ENCODE results near the gene SMTNL2.
"Not testable (repeated sequence)": the region's sequence is repeated elsewhere in the genome, so short reads cannot be mapped to it uniquely, and the experiment has no call there.

Gene SMTNL2

GRCh38 chr17:4638766-4639165 is 54.4 kb downstream of the SMTNL2 start:
- DNase-seq, result not testable (repeated sequence)

GRCh38 chr17:4639301-4640059 is 55.2 kb downstream of the SMTNL2 start:
- DNase-seq, result not testable (repeated sequence)

- DNase-seq, result not testable (repeated sequence)
Measured at GRCh38 chr17:4640569-4641188, 56.4 kb downstream of the SMTNL2 start.

GRCh38 chr17:4641297-4642195 is 57.2 kb downstream of the SMTNL2 start, which contains the start of gene ALOX15:
ALOX15 (minus strand) TSS chr17:4641678; CDS start chr17:4641651, 27 bp downstream.
- DNase-seq, result no peak

- DNase-seq, result no peak
Measured at GRCh38 chr17:4642286-4642685, 58.0 kb downstream of the SMTNL2 start.

GRCh38 chr17:4643676-4644075 is 59.3 kb downstream of the SMTNL2 start:
- no peak for DNase-seq

GRCh38 chr17:4645642-4646041 is 61.3 kb downstream of the SMTNL2 start:
- no peak for DNase-seq

- no peak for DNase-seq
Measured at GRCh38 chr17:4648741-4649140, 64.4 kb downstream of the SMTNL2 start.

GRCh38 chr17:4652997-4653396 is 68.7 kb downstream of the SMTNL2 start:
- no peak for DNase-seq

- DNase-seq, result not testable (repeated sequence)
Measured at GRCh38 chr17:4655933-4656332, 71.6 kb downstream of the SMTNL2 start.

GRCh38 chr17:4657678-4658077 is 73.3 kb downstream of the SMTNL2 start:
- no peak for DNase-seq

Measured in NCI-H1048 (cell line).